Adrenal gland (tissue), 5 donors: ENCODE results near the gene RSPO3.

ENCODE experiments used
- POLR2A ChIP-seq, 2 donors: fragments of 450-650 bp; IDR thresholded peaks; one replicate each; pipeline ENCODE4 v1.6.1; 2017; ENCODE audit warnings: antibody characterized with exemption in 2 of 2, mild to moderate bottlenecking in 2 of 2, moderate library complexity in 1 of 2
- TF ChIP-seq, protein P1 (sequence below), 6 experiments: fragments of 450-650 bp in 4 of 6; fragments of 200-600 bp in 2 of 6; sonication (generic) in 1 of 6; IDR thresholded peaks; 1 replicate in 5 of 6; 2 replicates in 1 of 6; pipeline versions ENCODE4 v1.5.1 to v1.8.0; 2016 to 2021; ENCODE audit warnings: antibody characterized with exemption in 6 of 6, mild to moderate bottlenecking in 2 of 6, moderate library complexity in 1 of 6
- donor health status: DM: no; HTN: no; CAD: no.

DNA sequence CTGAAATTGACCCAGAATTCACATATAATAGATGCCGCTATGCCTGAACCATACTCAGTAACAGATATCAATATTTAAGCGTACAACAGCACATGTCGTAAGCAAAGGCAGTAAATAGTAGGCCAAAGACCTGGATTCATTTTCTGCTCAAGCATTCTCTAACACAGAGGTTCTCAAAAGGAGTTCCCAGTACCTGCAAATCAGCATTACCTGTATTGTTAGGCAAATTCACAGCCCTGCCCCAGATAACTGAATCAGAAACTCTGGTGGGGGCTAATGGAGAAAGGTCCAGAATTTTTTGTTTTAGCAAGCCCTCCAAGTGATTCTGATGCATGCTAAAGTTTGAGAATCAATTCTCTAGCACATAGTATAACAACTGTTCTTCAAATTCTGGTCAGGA lies 36.0 kb downstream of the RSPO3 start:
- TF ChIP-seq, protein P1, sequence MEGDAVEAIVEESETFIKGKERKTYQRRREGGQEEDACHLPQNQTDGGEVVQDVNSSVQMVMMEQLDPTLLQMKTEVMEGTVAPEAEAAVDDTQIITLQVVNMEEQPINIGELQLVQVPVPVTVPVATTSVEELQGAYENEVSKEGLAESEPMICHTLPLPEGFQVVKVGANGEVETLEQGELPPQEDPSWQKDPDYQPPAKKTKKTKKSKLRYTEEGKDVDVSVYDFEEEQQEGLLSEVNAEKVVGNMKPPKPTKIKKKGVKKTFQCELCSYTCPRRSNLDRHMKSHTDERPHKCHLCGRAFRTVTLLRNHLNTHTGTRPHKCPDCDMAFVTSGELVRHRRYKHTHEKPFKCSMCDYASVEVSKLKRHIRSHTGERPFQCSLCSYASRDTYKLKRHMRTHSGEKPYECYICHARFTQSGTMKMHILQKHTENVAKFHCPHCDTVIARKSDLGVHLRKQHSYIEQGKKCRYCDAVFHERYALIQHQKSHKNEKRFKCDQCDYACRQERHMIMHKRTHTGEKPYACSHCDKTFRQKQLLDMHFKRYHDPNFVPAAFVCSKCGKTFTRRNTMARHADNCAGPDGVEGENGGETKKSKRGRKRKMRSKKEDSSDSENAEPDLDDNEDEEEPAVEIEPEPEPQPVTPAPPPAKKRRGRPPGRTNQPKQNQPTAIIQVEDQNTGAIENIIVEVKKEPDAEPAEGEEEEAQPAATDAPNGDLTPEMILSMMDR (IDR thresholded peaks at IDR 0.05), result no peak
- no peak for TF ChIP-seq POLR2A (IDR thresholded peaks at IDR 0.05)
